Nephron progenitor cell (in vitro differentiated cells): ENCODE measurements around the gene PYROXD2.

Experiments
- DNase-seq: peaks from one replicate; pipeline ENCODE4 v3.0.0; 2021
- H3K27ac Mint-ChIP-seq: 2 replicates; pipeline ENCODE4 v1.8.0; 2021; ENCODE audit warnings: mild to moderate bottlenecking, moderate library complexity, mixed read lengths
- H3K27me3 Mint-ChIP-seq: 2 replicates; pipeline ENCODE4 v1.8.0; 2021; ENCODE audit warnings: mild to moderate bottlenecking, low read depth, mixed read lengths; ENCODE audit not compliant: poor library complexity
- H3K36me3 Mint-ChIP-seq: 2 replicates; pipeline ENCODE4 v1.8.0; 2021; ENCODE audit warnings: low read depth, mixed read lengths
- H3K4me1 Mint-ChIP-seq: 2 replicates; pipeline ENCODE4 v1.8.0; 2021; ENCODE audit warnings: mixed read lengths
- H3K4me3 Mint-ChIP-seq: 2 replicates; pipeline ENCODE4 v1.8.0; 2021; ENCODE audit warnings: mild to moderate bottlenecking, moderate library complexity, mixed read lengths
- H3K9me3 Mint-ChIP-seq: 2 replicates; pipeline ENCODE4 v1.8.0; 2021; ENCODE audit warnings: mild to moderate bottlenecking, moderate library complexity, mixed read lengths
- TF ChIP-seq, protein P1 (sequence below): fragments of 200-600 bp; sonication (generic); IDR thresholded peaks from 2 replicates; pipeline ENCODE4 v1.5.0; 2021; ENCODE audit warnings: antibody characterized with exemption

The PYROXD2 gene

DNA sequence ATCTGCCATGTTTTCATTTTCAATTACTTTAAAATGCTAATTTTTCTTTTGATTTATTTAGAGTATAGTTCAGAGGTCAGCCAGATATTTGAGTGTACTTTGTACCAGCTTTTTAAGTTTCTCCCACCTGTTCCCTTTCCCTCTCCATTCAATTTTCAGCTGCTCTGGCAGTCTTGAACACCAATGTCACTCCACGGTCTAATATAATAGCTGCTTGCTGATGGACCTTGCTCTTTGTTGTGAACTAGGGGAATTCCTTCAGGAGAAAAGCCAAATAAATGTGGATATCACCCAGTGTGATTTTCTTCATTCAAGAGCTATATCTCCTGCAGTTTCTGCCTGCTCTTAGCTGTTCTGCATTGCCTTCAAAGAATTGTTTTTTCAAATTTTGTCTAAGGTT is 35.6 kb upstream of the PYROXD2 start:
- H3K4me3 Mint-ChIP-seq: no peak overlapping the region
- no peaks in the 10 kb centered on the region for H3K9me3 Mint-ChIP-seq
- H3K27me3 Mint-ChIP-seq: peaks cover 5% of the 10 kb centered on the region
- no peak for DNase-seq
- TF ChIP-seq, protein P1, sequence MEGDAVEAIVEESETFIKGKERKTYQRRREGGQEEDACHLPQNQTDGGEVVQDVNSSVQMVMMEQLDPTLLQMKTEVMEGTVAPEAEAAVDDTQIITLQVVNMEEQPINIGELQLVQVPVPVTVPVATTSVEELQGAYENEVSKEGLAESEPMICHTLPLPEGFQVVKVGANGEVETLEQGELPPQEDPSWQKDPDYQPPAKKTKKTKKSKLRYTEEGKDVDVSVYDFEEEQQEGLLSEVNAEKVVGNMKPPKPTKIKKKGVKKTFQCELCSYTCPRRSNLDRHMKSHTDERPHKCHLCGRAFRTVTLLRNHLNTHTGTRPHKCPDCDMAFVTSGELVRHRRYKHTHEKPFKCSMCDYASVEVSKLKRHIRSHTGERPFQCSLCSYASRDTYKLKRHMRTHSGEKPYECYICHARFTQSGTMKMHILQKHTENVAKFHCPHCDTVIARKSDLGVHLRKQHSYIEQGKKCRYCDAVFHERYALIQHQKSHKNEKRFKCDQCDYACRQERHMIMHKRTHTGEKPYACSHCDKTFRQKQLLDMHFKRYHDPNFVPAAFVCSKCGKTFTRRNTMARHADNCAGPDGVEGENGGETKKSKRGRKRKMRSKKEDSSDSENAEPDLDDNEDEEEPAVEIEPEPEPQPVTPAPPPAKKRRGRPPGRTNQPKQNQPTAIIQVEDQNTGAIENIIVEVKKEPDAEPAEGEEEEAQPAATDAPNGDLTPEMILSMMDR: no peak
- no peak overlapping the region for H3K27ac Mint-ChIP-seq
- peaks cover 17% of the 10 kb centered on the region for H3K4me1 Mint-ChIP-seq
- H3K36me3 Mint-ChIP-seq: no peaks in the 10 kb centered on the region

DNA sequence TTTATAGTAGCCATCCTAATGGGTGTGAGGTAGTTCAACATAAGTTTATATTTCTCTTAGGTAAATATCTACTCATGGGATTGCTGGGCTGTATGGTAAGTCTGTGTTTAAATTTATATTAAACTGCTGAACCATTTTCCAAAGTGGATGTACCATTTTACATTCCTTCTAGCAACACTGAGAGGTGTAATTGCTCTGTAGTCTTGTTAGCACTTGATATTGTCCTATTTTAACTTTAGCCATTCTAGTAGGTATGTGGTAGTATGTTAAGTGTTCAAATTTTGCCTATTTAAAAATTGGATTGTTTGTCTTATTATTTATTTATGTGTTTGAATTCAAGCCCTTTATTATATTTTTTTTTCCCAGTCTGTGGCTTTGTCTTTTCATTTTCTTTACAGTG is 34.3 kb upstream of the PYROXD2 start:
- TF ChIP-seq, protein P1: no peak
- H3K27ac Mint-ChIP-seq: no peak overlapping the region
- peaks cover 8% of the 10 kb centered on the region for H3K36me3 Mint-ChIP-seq
- peaks cover 26% of the 10 kb centered on the region for H3K4me1 Mint-ChIP-seq
- no peak for DNase-seq
- no peaks in the 10 kb centered on the region for H3K9me3 Mint-ChIP-seq
- no peak overlapping the region for H3K4me3 Mint-ChIP-seq
- H3K27me3 Mint-ChIP-seq: peaks cover 5% of the 10 kb centered on the region

DNA sequence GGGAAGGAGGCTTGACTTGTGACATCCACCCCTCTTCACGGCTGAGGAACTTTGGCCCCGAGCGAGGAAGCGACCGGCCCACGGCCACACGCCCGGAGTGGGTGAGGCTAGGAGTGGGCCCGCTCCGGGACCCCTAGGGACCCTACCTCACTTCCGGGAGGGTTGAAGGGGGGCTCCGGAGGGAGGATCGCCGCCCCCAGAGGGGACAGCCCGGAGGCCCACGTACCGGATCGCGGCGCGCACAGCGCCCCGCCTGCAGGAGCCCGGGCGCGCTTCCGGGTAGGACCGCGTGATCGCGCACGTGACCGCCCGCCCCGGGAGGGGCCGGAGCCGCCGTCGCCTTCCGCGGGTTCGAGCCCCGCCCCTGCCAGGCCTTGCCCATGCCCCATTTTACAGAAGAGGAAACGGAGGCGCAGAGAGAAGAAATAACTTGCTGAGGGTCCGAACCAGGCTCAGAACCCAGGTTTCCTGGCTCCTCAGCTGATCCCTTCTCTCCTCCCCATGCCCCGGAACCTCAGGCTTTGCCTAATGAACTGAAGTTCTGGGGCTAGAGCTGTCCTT is 31.8 kb upstream of the PYROXD2 start, which contains the start of gene HPS1:
HPS1 (minus strand) TSS at position 275 of the 561 bp plus-strand sequence. CDS start 3,695 bp downstream, outside the sequence.
- TF ChIP-seq, protein P1: no peak
- H3K36me3 Mint-ChIP-seq: peaks cover 27% of the 10 kb centered on the region

DNA sequence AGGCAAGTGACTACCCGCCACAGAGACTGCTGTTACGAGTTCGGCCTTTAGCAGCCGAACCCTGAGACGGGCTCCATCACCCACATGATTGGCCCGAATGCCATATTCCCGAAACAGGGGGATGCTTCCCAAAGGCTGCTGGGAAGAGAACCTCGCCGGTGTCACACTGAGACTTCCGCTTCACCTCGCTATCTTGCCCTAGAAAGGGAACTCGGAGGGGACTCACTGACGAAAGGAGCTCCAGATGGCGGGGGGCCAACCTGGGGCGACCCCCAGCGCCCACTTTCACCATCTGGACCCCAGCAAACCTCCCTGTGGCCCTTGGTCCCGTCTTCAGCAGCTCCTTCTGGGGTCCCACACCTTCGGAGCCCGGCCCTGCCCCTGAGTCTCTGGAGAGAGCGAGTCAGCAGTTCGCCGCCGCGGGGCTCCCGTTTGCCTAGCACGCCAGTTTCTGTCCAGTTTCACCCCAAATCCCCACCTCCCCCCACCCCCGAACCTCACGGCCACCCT is 31.2 kb upstream of the PYROXD2 start:
- DNase-seq: peak; percentile 58

More for the DNA sequence above, 31.8 kb upstream of the PYROXD2 start, which contains the start of gene HPS1:
- peak within 1 kb of the TSS; percentile 84 for H3K4me3 Mint-ChIP-seq
- H3K27me3 Mint-ChIP-seq: peaks cover 10% of the 10 kb centered on the region
- H3K4me1 Mint-ChIP-seq: peaks cover 20% of the 10 kb centered on the region
- DNase-seq: peak; percentile 68
- H3K27ac Mint-ChIP-seq: no peak within 1 kb of the TSS
- no peaks in the 10 kb centered on the region for H3K9me3 Mint-ChIP-seq

DNA sequence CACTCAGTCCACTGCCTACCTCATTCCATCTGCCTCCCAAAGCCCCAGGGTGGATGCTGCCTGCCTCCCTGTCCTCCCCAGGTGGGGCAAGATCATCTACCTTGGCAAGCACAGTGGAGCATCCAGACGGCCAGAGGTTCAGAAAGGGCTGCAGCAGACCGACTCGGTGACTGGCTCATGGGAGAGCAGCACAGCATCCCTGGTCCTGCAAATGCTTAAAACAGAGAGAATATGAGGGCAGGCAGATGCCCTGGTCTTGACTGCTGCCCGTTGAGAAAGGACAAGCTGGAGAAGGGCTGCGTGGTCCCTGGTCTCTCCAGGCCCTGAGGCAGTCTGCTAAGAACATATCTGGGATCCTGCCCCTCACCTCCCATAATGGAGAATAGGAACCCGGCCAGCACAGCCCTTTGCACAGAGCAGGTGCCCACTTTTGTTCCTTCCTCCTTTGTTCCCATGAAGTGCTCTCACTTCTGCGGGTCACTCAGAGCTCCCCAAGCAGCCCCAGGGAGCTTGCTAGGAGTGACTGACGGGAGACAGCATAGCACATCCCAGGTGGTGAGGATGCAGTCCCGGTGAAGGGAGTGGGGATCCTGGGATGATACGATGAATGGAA is 30.3 kb upstream of the PYROXD2 start:
- peak overlapping the region; percentile 84 for H3K4me3 Mint-ChIP-seq
- DNase-seq: no peak
- no peaks in the 10 kb centered on the region for H3K9me3 Mint-ChIP-seq
- peaks cover 42% of the 10 kb centered on the region for H3K36me3 Mint-ChIP-seq
- TF ChIP-seq, protein P1: no peak
- H3K27me3 Mint-ChIP-seq: peaks cover 10% of the 10 kb centered on the region
- peak overlapping the region; percentile 49 for H3K27ac Mint-ChIP-seq
- H3K4me1 Mint-ChIP-seq: peaks cover 20% of the 10 kb centered on the region

More for the DNA sequence above, 31.2 kb upstream of the PYROXD2 start:
- Mint-ChIP-seq H3K9me3 (no peaks in the 10 kb centered on the region), H3K27ac (no peak overlapping the region), H3K27me3 (peaks cover 10% of the 10 kb centered on the region), H3K36me3 (peaks cover 33% of the 10 kb centered on the region), H3K4me3 (peak overlapping the region; percentile 84), H3K4me1 (peaks cover 20% of the 10 kb centered on the region)
- TF ChIP-seq, protein P1: no peak
